Right renal cortex interstitium (tissue), 3 donors: ENCODE results near the gene LRRN3. TPM values are rescaled to one million over a fixed set of nuclear protein-coding genes. Genes with fewer than 3 reads are reported as not detected.

Source experiments
- DNase-seq, 3 donors: peaks; one replicate each; pipeline ENCODE4 v3.0.0-alpha.2; 2013; ENCODE audit warnings: low read depth in 3 of 3, low spot score in 2 of 3
- polyA plus RNA-seq, 3 donors: library from polyadenylated mRNA; unstranded; fragments of 120-200 nt; gene quantifications; one replicate each; pipeline ENCODE4 v1.2.1, GENCODE V29; 2013; ENCODE audit not compliant: insufficient read length in 3 of 3

Gene LRRN3
- polyA plus RNA-seq, 3 donors = 4.3 to 6.4 (median 5.2) TPM

DNA sequence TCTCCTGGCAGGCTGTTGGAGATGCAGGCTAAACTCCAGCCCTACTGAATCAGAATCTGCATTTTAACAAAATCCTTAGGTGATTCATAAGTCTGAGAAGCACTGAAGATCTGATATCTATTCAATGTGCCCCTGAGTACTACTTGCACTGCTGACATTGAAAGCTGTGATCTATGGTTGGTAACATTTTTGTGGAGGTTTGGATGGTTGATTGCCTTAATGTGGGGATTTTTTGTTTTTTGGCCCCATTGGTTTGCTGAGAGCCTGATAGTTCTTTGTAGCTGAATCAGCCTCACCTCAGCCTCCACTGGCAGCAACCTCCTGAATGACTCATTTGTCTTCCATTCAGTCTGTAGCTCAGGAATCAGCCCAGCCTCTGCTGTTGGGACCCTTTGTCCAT, 14.7 kb upstream of the LRRN3 start:
- no peak for DNase-seq

DNA sequence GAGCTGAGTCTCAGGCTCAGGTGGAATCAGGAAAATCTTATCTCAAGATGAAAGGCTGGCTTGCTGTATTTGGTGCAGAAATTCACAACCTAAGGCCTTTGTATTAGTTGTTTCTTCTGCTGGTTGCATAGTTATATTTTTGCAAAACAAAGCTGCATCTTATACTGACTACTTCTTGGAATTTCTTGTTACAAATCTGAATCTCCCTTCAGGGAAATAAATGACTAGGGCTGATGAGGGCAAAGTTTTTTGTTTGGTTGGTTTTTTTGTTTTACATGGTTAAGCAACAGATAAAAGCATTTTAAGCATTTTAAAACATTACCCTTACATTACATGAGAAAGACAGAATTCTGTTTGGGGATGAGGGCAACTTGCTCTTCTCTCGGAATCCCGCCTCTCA, 13.9 kb upstream of the LRRN3 start:
- no peak for DNase-seq

DNA sequence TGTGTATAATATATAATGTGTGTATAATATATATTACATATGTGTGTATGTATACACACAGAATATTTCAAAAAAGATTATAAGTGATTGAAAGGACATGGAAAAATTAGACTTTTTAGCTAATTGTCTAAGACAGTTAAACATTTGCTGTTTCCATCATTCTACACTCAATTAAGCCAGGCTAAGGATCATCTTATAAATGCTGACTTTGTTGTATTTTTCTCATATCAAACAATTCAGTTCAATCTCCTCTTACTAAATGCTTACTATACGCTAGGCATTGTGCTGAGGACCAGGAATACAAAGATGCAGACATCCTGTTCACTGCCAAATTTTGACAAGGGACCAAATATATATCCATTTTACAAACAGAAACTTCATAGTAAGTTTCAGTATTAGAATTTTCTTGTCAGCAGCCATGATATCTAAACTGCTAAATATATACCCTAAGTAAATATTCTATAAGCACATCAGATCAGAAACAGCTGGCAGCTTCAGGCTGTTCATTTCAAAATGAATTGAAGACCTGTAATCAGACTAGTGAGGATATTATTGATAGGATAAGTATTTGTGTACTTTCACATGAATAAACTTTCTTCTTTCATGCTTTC, 10.3 kb upstream of the LRRN3 start:
- no peak for DNase-seq

DNA sequence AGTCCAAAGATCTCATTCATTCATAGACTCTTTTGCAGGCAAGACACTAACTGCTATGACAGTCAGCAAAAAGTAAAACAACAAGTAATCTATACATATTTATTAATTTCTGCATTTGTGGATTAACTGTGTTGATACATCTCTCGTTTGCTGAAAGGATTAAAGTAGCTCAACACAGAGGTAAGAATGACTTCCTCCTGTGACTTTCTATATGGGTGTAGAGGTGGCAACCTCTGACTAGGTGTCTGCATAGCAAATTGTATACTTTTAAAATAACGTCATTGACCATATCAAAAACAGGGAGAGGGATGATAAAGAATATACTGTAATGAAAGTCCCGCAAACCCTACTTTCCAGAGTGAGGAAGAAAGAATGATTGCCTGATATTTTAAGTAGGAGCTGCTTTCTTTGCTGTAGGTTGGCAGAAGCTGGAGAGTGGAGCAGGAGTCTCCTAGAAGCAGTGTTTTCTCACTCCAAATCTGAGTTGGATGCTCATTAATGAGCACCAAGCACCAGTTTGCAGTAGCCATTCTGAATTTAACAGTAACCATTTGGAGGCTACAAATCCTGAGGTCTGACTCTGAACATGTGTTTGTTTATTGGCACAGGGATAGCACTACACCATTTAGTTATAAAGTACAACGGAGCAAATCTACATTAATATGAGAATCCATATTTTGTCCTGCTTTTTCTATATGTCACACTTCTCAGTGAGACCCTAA, 9.2 kb upstream of the LRRN3 start:
- no peak for DNase-seq

DNA sequence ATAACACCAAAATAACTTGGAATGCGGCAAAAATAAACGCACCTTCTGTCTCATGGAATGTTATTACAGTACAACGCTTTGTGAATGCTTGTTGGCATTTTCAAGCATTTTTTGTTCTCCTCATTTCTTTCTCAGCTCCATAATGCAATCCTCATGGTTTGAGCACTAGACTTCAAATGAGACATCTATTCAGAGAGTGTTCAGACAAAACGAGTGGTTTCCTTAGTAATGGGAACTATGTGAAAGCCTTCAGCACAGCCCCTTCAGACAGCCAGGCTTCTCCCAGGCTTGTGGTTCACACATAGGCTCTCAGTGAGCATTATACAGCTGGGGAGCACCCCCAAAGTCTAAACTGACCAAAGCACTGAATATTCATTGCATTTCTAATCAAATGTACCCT, 8.6 kb upstream of the LRRN3 start:
- DNase-seq = no peak

DNA sequence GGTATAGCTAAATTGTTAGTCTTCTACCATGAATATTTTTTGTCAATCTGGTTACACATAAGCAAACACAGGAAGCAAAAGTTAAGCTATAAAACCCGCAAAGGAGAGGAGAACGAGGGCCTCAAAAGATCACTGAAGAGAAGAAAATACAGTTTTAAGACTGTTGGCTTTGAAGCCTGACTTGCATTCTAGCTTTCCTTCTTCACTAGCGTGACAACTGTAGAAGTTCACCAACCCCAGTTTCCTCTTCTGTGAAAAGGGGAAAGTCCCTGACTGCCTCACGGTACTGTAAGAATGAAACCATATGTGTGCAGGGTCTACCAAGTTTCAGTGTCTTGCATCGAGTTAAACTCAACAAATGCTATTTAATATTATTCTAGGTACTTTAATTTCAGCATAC, 7.5 kb upstream of the LRRN3 start:
- DNase-seq = no peak

DNA sequence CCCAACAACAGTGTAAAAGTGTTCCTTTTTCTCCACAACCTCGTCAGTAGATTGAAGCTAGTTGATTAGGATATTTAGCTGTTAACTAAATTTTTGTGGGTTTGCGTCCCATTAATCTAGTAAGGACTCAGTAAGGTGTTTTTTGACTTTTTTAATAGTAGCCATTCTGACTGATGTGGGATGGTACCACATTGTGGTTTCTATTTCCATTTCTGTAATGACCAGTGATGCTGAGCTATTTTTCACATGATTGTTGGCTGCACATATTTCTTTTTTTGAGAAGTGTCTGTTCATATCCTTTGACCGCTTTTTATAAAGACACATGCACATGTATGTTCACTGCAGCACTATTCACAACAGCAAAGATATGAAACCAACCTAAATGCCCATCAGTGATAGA, 5.6 kb upstream of the LRRN3 start:
- no peak for DNase-seq

DNA sequence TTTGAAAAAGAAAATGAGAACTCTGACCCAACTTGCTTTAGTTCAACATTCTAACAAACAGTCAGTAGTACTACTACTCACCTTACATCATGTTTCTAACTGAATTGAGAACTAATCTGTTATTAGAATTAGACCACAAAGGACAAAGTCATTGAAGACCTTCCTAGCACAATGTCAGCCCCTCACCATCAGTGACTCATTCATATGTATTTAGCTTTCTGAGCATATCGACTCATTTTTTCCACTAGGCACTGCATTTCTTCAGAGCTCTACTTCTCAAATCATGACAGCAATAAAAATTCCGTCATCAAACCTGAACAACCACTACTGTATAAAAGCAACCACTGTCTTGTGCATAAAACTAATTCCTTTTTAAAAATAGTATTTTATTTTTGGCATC, 4.4 kb upstream of the LRRN3 start:
- DNase-seq = no peak

DNA sequence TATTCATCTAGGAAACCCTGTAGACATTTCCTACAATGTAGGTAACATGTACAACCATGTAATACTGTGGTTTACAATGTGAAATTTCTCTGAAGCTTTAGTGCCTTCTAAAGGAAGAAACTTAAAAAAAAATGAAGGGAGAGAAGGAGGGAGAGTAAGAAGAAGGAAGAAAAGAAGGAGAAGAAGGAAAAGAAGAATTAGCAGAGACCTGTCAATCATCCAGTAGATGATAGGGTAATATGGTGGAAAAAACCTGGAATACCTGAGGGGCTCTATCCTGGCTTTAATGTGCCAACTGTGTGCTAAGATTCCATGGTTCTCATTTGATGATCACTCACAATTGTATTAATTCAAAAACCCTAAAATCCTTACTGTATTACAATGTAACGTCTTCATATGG, 2.6 kb upstream of the LRRN3 start:
- no peak for DNase-seq

DNA sequence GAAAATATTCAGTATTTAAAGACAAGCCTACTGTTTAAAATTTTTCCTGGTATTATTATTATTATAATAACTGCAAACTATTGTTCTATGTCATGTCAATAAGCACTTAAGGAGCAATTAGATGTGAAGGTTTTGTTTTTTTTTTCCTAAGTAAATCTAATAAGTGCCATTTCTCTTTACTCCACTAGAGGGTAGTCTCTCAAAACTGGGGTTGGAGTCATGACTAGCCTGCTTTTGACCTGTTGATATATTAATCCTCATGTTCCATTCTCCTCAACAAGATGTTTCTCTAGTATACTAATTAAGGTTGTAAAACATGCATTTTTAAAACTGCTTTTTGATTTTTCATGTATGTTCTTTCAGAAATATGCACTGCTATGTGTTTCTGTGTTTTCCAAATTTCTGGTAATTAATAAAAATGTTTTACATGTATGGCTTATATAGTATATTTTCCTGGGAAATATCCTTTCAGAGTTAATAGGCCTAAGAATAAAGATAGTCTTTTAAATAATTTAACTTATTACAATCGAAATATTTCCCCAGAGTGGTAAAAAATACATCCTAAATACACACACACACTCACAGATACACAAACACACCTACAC, 1.0 kb upstream of the LRRN3 start:
- no peak for DNase-seq

DNA sequence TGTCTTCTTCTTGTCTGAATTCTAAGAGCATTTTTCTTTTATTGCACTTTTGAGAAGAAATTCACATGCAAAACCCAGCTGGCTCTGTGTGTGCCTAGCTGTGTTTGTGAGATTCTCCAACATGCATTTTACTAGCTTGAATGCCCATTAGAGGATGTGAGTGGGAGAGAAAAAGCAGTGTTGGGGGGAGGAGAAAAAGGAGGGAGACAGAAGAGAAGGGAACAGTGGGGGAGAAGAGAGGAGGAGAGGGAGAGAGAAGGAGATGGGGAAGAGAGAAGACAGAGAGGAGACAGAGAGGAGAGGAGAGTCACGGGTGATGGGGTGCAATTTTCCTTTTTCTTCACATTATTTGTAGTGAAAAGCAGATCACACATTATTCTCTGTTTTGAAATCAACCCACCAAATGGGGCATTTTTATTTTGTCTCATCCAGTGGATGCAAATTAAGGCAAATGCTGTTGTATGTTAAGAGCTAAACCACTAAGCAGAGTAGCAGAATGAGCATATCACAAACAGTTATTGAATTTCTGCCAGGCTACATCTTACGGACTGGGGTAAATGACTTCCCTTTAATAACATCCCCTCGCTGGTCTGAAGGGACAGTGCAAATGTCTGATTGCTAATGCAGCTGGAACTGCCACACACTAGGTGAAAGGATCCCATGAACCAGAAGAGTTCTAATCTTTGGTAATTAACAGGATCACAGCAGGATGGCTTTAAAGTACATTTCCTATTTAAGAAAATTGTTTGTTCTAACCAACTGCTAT, 849 bp downstream of the LRRN3 start:
- no peak for DNase-seq

DNA sequence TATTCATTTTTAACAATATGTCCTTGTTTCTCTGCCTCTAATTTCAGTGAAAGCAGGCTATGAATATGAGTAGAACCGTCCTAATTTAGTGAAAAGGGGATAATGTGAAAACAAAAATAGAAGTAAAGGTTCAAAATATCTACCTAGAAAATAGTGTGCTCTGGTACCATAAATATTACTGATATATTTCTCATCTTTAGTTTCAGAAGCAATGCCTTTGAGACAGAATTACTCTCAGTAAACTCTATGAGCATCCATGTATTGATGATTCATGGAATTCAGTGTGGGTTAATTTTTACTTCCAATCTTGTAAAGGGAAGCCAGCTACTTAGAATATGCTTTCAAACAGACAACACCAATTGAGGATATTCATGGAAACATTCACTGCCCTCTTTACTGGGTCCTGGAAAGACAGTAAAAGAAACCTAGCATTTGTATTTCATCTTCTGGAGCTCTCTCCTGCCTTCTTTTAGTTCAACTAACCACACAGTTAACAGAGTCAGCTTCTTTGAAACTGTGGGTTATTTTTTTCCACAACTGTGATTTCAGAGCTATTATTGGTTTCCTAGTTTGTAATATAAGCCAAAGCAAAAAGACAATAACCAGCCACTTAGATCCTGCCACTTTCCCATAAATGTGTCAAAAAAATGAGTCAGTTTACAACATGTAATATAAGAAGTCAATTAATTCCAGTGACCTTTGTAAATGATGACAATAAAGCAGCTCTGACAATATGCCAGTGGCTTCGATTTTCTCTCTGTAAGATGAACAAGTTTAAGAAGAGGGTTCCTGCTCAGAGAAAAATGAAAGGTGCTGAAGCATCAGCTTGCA, 1.7 kb downstream of the LRRN3 start:
- no peak for DNase-seq

DNA sequence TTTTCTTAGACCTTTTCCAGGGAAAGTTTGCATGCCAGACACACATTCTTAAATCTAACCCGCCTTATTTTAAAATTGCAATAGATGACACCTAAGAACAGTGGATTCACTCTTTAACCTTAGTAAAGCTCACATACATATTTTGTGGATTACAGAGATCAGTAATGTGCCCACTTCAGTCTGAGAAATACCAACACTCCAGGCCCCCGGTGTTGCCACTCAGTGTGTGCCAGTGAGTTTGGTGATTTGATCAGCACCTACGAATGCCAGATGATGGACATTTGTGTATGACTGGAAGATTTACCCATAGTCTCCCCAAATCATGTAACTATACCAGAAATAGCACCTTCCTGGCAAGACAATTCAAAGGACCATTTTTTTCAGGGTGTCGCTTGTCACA, 2.6 kb downstream of the LRRN3 start:
- DNase-seq = no peak

DNA sequence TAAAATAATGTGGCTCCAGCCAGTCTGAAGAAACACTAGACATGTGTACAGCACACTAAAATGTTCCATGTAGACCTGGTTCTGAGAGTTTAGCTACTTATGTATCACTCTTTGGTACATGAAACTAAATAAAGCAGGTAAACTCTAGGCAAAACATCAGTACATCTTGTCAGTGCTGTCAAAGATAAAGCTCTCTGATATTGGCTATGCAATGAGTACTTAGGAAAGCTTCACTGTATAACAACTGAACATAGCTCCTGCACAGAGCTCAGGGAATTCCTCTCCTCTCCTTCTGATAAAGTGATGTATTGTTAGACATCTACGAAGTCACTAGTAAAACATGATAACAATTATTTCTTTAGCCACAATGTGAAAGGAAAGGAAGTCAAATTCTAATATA, 3.5 kb downstream of the LRRN3 start:
- DNase-seq = no peak

DNA sequence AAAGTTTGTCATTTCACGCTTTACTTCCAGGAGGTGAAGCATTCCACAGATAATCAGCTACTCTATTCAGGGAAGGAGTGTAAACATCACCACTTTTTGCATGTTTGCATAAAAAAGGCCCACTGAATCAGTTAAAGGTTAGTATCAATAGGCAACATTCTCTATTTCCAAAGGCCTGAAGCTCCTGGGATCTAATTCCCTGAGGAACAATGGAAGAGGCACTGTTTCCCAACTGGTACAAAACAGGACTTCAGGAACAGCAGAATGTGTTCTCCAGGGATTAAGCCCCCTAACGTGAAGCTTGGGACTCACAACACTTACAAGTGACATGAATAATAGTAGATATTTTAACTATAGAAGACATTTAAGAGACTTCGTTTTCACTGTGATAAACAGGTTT, 6.1 kb downstream of the LRRN3 start:
- DNase-seq = no peak

DNA sequence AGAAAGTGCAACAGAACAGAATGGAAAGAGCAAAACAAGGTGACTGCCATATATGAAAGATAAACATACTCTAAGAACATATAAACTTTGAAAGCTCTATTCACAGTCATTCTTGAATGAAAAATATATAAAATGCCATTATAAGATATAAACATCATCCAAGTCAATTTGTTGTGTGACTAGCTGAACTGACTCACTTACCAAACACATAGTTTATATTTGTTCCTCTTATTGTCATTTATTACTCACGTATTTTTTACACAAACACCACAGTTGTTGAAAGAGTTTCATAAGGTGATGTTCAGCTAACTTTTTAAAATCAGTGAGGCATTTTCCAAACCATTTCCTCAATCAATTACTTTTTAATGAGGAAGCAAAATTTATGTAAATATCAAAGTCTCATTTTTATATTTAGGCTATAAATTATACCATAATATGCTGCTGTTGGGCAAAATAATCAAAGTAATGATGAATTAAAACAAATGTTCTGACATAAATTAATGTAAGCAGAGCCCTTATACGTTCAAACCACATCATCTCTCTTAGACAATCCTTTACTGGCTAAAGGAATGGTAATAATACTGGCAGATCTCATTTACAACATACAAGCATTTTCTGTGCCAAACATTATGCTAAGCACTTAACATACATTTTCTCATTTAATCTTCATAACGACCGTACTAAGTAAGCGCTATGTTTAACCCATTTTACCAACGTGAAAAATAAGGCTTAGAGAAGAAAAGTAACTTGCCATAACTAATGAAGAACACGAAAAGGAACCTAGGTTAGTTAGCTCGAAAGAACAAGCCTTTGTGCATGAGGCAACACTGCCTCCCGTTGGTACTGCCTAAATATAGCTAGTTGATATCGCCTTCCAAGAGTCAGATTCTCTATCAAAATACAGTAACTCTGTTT, 7.3 kb downstream of the LRRN3 start:
- no peak for DNase-seq

DNA sequence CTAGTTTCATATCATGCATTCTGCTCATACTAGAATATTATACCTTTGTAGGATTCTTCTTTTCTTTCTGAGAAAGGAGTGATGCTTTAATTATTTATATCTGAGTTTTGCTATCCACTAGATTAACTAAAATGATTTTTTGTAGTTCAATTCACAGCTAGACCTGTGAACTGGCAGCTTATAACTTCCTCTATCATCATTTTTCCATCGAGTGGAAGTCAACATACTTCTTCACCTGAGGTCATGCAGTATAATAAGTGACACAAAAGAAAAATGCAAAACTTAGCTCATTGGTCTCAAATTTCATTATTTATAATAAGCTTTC, 8.0 kb downstream of the LRRN3 start:
- no peak for DNase-seq

DNA sequence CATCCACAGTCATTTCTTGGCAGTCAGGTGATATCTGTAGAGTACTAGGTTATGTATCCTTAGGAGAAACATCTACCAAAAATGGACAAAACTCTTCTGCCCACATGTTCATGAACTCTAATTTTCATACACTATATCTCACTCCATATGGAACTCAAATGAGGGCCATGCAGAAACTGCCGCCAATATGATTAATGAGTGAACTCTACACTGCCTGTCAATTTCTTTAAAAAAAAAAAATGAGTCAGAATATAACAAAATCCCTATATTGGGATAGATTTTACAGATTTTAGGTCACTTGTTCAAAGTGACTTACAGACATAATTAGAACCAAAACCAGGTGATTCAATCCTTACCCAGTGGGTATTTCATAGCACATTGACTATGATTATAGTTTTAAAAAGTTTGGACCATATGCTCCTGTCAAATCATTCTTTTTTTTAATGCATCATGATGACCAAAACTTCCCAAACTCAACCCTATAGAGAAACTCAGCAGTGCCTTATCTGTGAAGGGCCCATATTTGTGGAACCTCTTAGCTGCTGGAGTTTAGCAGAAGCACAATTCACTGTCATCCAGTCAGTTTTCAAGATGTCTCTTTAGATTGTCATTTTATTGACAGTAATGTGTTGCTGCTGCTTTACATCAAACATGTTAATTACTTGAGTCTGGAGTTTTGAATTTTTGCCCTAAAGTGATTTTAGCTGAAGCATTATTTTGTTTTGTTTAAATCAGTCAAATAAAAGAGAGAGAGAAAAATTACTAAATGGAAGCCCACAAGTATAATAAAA, 11.1 kb downstream of the LRRN3 start:
- no peak for DNase-seq

DNA sequence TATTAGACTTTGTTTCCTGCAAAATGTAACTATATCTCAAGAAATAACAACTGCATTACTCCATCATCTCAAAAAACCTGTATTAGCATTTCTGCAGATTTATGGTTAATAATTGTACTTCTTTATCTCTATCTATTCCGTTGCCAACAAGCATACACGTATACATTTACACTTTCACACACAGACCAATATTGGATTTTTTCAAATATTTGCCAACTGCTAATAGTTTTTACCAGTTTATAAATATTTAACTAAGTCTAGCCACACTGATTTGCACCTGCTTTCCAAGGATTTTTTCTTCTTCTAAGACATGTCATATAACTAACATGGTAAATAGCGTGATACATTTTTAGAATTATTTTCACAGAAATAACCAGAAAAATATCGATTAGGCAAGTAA, 12.2 kb downstream of the LRRN3 start:
- no peak for DNase-seq
